AG09319 (cell line): Measurements from ENCODE around the gene AP3B1.

Experiments
- DNase-seq: peaks from one replicate; pipeline ENCODE4 v3.0.0-alpha.2; 2010; ENCODE audit warnings: low read depth; ENCODE audit errors: extremely low read depth
- TF ChIP-seq, protein P1 (sequence below): IDR thresholded peaks from 2 replicates; pipeline ENCODE4 v1.5.1; 2011; ENCODE audit warnings: low read depth, mild to moderate bottlenecking, inconsistent platforms, low read length, moderate library complexity

Gene AP3B1

DNA sequence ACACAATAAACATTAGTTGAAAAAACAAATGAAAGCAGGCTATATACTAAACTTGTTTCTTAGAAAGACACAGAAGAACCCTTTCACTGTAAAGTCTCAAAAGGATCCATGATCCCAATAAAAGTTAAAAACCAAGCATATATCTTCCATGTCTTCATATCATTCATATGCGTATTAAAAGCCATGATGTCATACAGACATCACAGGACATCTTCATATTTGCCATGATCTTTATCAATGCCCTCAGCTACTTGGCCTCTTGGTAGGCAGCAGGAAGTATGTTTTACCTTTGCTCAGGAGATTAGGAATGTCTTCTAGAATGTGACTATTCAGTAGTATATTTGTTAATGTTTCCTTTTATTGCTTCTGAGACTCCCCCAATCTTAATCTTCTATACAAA, 16.8 kb downstream of the AP3B1 start:
- no peak for DNase-seq
- TF ChIP-seq, protein P1, sequence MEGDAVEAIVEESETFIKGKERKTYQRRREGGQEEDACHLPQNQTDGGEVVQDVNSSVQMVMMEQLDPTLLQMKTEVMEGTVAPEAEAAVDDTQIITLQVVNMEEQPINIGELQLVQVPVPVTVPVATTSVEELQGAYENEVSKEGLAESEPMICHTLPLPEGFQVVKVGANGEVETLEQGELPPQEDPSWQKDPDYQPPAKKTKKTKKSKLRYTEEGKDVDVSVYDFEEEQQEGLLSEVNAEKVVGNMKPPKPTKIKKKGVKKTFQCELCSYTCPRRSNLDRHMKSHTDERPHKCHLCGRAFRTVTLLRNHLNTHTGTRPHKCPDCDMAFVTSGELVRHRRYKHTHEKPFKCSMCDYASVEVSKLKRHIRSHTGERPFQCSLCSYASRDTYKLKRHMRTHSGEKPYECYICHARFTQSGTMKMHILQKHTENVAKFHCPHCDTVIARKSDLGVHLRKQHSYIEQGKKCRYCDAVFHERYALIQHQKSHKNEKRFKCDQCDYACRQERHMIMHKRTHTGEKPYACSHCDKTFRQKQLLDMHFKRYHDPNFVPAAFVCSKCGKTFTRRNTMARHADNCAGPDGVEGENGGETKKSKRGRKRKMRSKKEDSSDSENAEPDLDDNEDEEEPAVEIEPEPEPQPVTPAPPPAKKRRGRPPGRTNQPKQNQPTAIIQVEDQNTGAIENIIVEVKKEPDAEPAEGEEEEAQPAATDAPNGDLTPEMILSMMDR = no peak

DNA sequence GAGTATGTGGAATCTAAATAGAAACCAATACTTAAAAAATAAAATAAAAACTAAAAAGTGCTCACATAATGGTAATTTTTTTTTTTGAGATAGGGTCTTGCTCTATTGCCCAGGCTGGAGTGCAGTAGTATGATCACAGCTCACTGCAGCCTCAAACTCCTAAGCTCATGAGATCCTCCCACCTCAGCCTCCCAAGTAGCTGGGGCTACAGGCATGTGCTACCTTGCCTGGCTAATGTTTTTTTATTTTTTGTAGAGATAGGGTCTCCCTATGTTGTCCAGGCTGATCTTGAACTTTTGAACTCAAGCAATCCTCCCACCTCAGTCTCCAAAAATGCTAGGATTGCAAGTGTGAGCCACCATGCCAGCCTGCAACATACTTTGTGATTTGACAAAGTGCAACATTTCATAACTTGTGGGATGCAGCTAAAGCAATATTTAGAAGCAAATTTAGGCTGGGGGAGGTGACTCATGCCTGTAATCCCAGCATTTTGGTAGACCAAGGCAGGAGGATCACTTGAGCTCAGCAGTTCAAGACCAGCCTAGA, 18.4 kb downstream of the AP3B1 start:
- TF ChIP-seq, protein P1 = no peak
- DNase-seq = no peak

DNA sequence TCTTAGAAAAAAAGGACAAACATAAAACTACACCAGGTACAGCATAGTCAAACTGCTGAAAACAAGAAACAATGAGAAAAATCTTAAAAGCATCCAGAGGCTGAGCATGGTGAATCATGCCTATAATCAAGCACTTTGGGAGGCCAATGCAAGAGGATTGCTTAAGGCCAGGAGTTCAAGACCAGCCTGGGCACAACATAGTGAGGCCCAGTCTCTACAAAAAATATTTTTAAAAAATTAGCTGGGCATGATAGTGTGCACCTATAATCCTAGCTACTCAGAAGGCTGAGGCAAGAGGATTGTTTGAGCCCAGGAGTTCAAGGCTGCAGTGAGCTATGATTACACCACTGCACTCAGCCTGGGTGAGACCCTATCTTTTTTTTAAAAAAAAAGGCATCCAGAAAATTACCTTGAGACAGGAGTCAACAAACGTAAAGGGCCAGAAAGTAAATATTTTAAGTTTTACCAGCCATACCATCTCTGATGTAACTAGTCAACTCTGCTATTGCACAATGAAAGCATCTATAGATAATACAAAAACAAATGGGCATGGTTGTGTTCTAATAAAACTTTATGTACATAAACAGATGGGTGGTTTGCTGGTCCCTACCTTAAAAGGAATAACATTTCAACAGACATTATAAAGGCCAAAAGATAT, 19.8 kb downstream of the AP3B1 start:
- TF ChIP-seq, protein P1 = no peak
- no peak for DNase-seq

DNA sequence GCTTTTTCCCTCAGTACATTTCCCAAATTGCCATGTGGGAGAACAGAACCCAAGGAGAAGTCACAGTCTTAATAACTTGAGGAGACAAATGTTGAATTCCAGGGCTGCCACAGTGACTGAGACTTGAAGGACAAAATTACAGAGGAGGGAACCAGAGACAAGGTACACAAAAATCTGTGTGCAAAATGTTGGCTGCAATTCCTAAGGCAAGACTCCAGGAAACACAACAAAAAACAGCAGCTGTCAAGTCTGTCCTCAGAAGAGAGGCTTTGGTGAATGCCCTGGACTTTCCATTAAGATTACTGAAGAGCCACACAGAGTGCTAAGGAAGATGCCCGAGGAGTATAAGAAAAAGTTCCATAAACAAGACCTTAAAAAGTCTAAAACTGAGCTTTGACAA, 21.1 kb downstream of the AP3B1 start:
- TF ChIP-seq, protein P1 = no peak
- no peak for DNase-seq

DNA sequence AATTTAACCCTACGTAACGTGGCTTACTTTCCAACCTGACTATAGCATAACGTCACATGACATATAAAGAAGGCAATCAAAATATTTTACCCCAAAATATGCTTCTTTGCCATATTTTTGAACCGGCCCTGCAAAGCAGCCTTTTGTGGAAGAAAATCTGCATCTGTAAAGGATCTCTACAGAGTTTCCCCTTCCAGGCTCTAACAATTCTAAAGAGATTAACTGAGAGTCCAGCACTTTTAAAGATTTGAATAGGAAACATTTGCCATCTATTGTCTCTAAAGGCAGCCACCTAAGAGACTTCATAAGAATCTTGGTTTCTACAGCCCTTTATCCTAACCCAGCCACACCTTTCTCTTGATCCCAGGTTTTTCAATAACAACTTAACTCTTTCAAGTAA, 22.7 kb downstream of the AP3B1 start:
- no peak for DNase-seq
- TF ChIP-seq, protein P1 = no peak

DNA sequence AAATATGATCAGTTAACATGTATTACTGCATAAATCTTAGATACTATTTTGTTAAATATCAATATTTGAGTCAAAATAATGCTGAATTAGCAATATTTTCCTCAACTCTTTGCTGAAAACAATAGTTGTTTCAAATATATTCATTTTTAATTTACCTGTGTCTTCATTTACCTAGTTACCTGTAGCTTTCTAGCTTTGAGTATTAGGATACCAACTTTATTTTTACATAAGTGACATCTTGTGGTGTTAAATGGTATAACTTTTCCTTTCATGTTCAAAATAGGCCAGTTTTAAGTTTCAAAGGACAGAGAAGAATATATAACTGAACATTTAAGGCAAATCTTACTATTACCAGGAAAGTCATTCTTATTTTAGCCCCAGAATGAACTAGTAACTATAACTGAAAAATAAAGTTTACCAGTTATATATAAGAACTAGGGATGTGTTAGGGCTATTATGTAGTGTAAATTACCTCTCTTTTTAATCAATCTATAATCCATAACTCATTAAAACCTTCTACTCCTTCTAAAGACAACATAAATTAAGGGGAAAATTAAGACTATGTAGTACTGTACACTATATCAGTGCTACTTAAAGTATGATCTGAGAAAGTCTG, 25.3 kb downstream of the AP3B1 start:
- DNase-seq = no peak
- TF ChIP-seq, protein P1 = peak; percentile 27

DNA sequence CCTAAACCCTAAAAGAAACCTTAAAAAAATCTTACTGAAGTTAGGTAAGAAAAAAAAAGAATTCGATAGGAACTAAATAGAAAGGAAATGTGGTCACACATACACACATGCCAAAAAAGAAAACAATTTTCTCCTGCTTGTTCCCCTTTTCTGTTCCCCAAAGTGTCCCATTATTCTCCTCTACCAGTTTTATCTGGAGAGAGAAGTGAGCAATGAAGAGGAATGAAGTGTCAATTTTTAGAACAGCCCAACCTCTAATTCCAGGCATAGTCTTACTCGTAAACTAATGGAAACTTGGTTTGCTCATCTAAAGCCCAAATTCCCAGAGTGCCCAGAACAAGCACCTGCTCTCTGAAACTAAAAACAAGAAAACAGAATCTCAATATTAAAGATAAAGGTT, 26.1 kb downstream of the AP3B1 start:
- DNase-seq = no peak
- TF ChIP-seq, protein P1 = no peak
